NOMO-1 treated with dmso at 0.1 percent for 144 hours (cell line): ENCODE measurements around the gene PCDHGB6.
"Not testable (repeated sequence)": the region's sequence is repeated elsewhere in the genome, so short reads cannot be mapped to it uniquely, and the experiment has no call there.

Experiments used
- DNase-seq: peaks from one replicate; lab custom pipeline; 2025; ENCODE audit not compliant: unreplicated experiment; lab: John Stamatoyannopoulos, UW

PCDHGB6 gene

DNA sequence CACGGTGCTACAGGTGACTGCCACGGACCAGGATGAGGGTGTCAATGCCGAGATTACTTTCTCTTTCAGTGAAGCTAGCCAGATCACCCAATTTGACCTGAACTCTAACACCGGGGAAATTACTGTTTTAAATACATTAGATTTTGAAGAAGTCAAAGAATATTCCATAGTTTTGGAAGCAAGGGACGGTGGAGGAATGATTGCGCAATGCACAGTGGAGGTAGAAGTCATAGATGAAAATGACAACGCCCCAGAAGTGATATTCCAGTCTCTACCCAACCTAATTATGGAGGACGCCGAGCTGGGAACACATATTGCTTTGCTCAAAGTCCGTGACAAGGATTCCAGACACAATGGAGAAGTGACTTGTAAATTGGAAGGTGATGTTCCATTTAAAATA, 19.2 kb upstream of the PCDHGB6 start:
- no peak for DNase-seq

- DNase-seq = no peak
Measured at GRCh38 chr5:141389153-141390042, 18.4 kb upstream of the PCDHGB6 start.

DNA sequence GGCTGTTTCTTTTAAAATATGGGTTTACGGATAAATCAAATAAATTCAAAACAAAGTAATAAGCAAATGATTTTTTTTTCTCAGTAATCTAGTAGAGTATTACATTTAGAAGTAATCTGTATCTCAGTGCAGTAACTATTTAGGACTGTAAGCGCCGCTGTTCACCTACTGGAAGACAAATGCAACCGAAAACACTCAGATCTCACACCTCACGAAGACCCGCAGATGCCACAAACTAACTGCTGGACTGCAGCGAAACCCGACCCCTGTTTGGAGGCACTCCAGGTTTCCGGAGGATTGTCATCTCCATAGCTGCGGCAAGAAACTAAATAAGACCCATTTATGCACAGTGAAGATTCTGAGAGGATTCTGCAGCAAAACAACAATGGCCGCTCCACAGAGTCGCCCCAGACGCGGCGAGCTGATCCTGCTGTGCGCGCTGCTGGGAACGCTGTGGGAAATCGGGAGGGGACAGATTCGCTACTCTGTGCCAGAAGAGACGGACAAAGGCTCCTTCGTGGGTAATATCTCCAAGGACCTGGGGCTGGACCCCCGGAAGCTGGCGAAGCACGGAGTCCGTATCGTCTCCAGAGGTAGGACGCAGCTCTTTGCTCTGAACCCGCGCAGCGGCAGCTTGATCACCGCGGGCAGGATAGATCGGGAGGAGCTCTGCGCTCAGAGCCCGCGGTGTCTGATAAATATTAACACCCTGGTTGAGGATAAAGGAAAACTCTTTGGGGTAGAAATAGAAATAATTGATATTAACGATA, 15.2 kb upstream of the PCDHGB6 start, which contains the start of gene PCDHGA8:
Gene PCDHGA8 (plus strand): TSS at position 205 of the 770 bp plus-strand sequence. CDS start 181 bp downstream, at position 386.
- no peak for DNase-seq

DNA sequence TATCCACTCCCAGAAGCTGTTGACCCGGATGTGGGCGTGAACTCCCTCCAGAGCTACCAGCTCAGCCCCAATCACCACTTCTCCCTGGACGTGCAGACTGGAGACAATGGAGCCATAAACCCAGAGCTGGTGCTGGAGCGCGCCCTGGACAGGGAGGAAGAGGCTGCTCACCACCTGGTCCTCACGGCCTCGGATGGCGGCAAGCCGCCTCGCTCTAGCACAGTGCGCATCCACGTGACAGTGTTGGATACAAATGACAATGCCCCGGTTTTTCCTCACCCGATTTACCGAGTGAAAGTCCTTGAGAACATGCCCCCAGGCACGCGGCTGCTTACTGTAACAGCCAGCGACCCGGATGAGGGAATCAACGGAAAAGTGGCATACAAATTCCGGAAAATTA, 14.6 kb upstream of the PCDHGB6 start:
- DNase-seq = no peak

- DNase-seq = not testable (repeated sequence)
Measured at GRCh38 chr5:141394401-141395187, 13.2 kb upstream of the PCDHGB6 start.

DNA sequence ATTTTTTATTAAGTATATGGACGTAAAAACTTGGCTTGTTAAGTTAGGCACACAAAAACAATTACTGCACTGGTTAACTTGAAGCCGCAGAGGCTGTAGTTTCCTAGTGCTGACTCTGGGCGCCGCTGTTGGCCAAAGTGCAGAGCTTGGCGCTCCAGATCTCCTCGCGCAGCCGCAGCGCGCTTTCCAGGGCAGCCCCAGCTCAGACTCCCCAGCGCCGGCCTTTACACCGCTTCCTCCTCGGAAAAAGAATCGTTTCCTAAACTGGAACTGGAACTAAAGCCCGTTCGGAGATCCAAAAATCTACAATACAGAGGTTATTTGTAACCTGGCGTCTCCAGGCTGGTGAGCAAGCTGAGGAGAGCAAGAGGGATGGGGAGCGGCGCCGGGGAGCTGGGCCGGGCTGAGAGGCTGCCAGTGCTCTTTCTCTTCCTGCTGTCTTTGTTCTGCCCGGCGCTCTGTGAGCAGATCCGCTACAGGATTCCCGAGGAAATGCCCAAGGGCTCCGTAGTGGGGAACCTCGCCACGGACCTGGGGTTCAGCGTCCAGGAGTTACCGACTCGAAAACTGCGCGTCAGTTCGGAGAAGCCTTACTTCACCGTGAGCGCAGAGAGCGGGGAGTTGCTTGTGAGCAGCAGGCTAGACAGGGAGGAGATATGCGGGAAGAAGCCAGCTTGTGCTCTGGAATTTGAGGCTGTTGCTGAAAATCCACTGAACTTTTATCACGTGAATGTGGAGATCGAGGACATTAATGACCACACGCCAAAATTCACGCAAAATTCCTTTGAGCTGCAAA, 9.9 kb upstream of the PCDHGB6 start, which contains the start of gene PCDHGB5:
Gene PCDHGB5 (plus strand): TSS at position 192 of the 796 bp plus-strand sequence. CDS start 181 bp downstream, at position 373.
- DNase-seq = not testable (repeated sequence)

- DNase-seq = no peak
Measured at GRCh38 chr5:141398608-141399007, 9.2 kb upstream of the PCDHGB6 start.

DNA sequence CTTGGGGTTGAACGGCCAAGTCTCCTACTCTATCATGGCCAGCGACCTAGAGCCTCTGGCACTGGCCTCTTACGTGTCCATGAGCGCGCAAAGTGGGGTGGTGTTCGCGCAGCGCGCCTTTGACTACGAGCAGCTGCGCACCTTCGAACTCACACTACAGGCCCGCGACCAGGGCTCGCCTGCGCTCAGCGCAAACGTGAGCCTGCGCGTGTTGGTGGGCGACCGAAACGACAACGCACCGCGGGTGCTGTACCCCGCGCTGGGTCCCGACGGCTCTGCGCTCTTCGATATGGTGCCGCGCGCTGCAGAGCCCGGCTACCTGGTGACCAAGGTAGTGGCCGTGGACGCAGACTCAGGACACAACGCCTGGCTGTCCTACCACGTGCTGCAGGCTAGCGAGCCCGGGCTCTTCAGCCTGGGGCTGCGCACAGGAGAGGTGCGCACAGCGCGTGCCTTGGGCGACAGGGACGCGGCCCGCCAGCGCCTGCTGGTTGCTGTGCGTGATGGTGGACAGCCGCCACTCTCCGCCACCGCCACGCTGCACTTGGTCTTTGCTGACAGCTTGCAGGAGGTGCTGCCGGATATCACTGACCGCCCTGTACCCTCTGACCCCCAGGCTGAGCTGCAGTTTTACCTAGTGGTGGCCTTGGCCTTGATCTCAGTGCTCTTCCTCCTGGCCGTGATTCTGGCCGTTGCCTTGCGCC, 8.1 kb upstream of the PCDHGB6 start:
- DNase-seq = no peak

- no peak for DNase-seq
Measured at GRCh38 chr5:141402553-141403243, 5.1 kb upstream of the PCDHGB6 start, which contains the start of gene PCDHGA9. PCDHGA9 (plus strand) TSS chr5:141402778; CDS start chr5:141402953, 175 bp downstream.

GRCh38 chr5:141403387-141403786, 4.4 kb upstream of the PCDHGB6 start:
- DNase-seq = no peak

GRCh38 chr5:141409598-141410306, 1.9 kb downstream of the PCDHGB6 start:
- no peak for DNase-seq

GRCh38 chr5:141411575-141411974, 3.8 kb downstream of the PCDHGB6 start:
- no peak for DNase-seq

DNA sequence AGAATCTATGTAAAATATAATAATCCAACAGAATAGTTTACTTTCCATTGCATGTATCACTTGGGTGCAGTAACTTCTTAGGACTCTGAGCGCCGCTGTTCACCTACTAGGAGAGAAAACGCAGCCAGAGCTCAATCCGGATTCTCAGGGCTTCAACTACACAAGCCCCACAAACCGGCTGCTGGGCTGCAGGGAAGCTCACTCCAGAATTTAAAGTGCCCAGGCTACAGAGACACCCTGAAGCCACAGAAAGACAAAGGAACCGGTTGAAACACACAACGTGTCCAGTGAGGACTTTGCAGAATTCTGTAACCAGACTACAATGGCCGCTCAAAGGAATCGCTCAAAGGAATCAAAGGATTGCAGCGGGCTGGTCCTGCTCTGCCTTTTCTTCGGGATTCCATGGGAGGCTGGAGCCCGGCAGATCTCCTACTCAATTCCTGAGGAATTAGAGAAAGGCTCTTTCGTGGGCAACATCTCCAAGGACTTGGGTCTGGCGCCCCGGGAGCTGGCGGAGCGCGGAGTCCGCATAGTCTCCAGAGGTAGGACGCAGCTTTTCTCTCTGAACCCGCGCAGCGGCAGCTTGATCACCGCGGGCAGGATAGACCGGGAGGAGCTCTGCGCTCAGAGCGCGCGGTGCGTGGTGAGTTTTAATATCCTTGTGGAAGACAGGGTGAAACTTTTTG, 5.2 kb downstream of the PCDHGB6 start, which contains the start of gene PCDHGA10:
Gene PCDHGA10 (plus strand): TSS at position 134 of the 686 bp plus-strand sequence. CDS start 189 bp downstream, at position 323.
- DNase-seq = peak; percentile 30

- no peak for DNase-seq
Measured at GRCh38 chr5:141413540-141414069, 5.8 kb downstream of the PCDHGB6 start.

GRCh38 chr5:141414548-141415274, 6.9 kb downstream of the PCDHGB6 start:
- not testable (repeated sequence) for DNase-seq

DNA sequence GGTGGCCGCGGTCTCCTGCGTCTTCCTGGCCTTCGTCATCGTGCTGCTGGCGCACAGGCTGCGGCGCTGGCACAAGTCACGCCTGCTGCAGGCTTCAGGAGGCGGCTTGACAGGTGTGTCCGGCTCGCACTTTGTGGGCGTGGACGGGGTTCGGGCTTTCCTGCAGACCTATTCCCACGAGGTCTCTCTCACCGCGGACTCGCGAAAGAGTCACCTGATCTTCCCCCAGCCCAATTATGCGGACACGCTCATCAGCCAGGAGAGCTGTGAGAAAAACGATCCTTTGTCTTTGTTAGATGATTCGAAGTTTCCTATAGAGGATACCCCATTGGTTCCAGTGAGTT, 7.4 kb downstream of the PCDHGB6 start:
- not testable (repeated sequence) for DNase-seq
